Transverse colon (tissue), 4 donors: ENCODE results near the gene VPS13D. TPM values are rescaled to one million over a fixed set of nuclear protein-coding genes. Genes with fewer than 3 reads are reported as not detected.

ENCODE experiments used
- DNase-seq: peaks from one replicate; pipeline ENCODE4 v3.0.0-alpha.2; 2019
- H3K27ac ChIP-seq, 4 donors: fragments of 200-600 bp; sonication (generic); 2 replicates each; pipeline ENCODE4 v1.5.1; 2016 to 2018; ENCODE audit warnings: inconsistent platforms in 4 of 4
- H3K27me3 ChIP-seq: fragments of 200-600 bp; sonication (generic); 2 replicates; pipeline ENCODE4 v1.5.1; 2017; ENCODE audit warnings: inconsistent platforms
- H3K36me3 ChIP-seq, 4 donors: fragments of 200-600 bp; sonication (generic); 2 replicates each; pipeline ENCODE4 v1.5.1; 2017 to 2019; ENCODE audit warnings: inconsistent platforms in 4 of 4
- H3K4me1 ChIP-seq, 4 donors: fragments of 200-600 bp; sonication (generic); 2 replicates each; pipeline ENCODE4 v1.5.1; 2017 to 2020; ENCODE audit warnings: inconsistent platforms in 4 of 4
- H3K4me3 ChIP-seq, 4 donors: fragments of 200-600 bp; sonication (generic); 1 replicate in 1 of 4; 2 replicates in 3 of 4; pipeline versions ENCODE4 v1.5.1 to v1.6.1; 2017 to 2019; ENCODE audit warnings: inconsistent platforms in 4 of 4
- H3K9me3 ChIP-seq, 2 donors: fragments of 200-600 bp; sonication (generic); 2 replicates each; pipeline ENCODE4 v1.5.1; 2017 to 2019; ENCODE audit warnings: inconsistent platforms in 2 of 2
- CTCF ChIP-seq, 5 experiments: fragments of 200-600 bp in 3 of 5; fragments of 450-650 bp in 2 of 5; sonication (generic) in 3 of 5; IDR thresholded peaks; 1 replicate in 2 of 5; 2 replicates in 3 of 5; pipeline ENCODE4 v1.5.1; 2016 to 2017; ENCODE audit warnings: antibody characterized with exemption in 5 of 5, inconsistent platforms in 3 of 5, mild to moderate bottlenecking in 2 of 5, moderate library complexity in 1 of 5
- EP300 ChIP-seq: sonication (generic); formaldehyde crosslinking; IDR thresholded peaks from one replicate; pipeline ENCODE4 v1.6.1; 2017; ENCODE audit warnings: antibody characterized with exemption, low read depth
- POLR2A ChIP-seq: fragments of 450-650 bp; IDR thresholded peaks from one replicate; pipeline ENCODE4 v1.6.1; 2016; ENCODE audit warnings: antibody characterized with exemption, mild to moderate bottlenecking, moderate library complexity
- POLR2AphosphoS5 ChIP-seq, 3 donors: sonication (generic); formaldehyde crosslinking; IDR thresholded peaks; one replicate each; pipeline ENCODE4 v1.6.1; 2016; ENCODE audit warnings: antibody characterized with exemption in 3 of 3
- WGBS, 2 donors: methylation state at CpG; one replicate each; pipeline ENCODE4 v1.1.5; 2018; ENCODE audit warnings: low coverage in 1 of 2; 5-methylcytosine and 5-hydroxymethylcytosine counted together
- in situ Hi-C, 4 donors: fragments of 200-750 bp; cut with MboI; loops; one replicate each; pipeline versions ENCODE4 v1.15.0 to v1.15.1; 2017; ENCODE audit warnings: low sequenced_read_pairs in 3 of 4, low pct_ligation_motif_present in 1 of 4, low pct_unique_long_range_greater_than_20kb in 1 of 4
- intact Hi-C: fragments of 100-400 bp; cut with DNase I; formaldehyde crosslinking; loops from one replicate; pipeline ENCODE4 v1.15.1; 2023; ENCODE audit warnings: low total_unique reads
- total RNA-seq, 4 donors: library from RNA; depleted of rRNA; stranded (reverse); fragments of >200 nt; gene quantifications; one replicate each; pipeline ENCODE4 v1.1.0, GENCODE V29; 2016

Gene VPS13D
- total RNA-seq, 4 donors from 2014 or later, result 101 to 136 (median 116) TPM

- no peaks in the 10 kb centered on the region for H3K27me3 ChIP-seq
- no peaks in the 10 kb centered on the region for H3K36me3 ChIP-seq
- H3K4me1 ChIP-seq, result peaks cover 22 to 77% (median 51%) of the 10 kb centered on the region in 4 donors
- intact Hi-C loops, result no loop called here
- WGBS, 2 donors, result 91% methylated on average over 7 of the region's 7 CpGs; no CpG with 5 or more reads in 1 of the 2 donors
- in situ Hi-C loops, result no loop called here
- no peak overlapping the region for H3K4me3 ChIP-seq
- no peaks in the 10 kb centered on the region for H3K9me3 ChIP-seq
- no peak for DNase-seq
- H3K27ac ChIP-seq, result peak overlapping the region; percentile 80 to 87 (median 82)
- no peak for TF ChIP-seq CTCF (IDR thresholded peaks at IDR 0.05)
- TF ChIP-seq EP300, result no peak
- TF ChIP-seq POLR2A, result no peak
- TF ChIP-seq POLR2AphosphoS5 (IDR thresholded peaks at IDR 0.05), result no peak
These were observed 48.3 kb upstream of the VPS13D start for GRCh38 chr1:12181568-12181967.

GRCh38 chr1:12182410-12182984 lies 47.3 kb upstream of the VPS13D start:
- 55 to 59% methylated on average over 2 to 4 of the region's 4 CpGs for WGBS, 2 donors
- no peak for DNase-seq
- no peaks in the 10 kb centered on the region for H3K36me3 ChIP-seq
- H3K4me3 ChIP-seq, result no peak overlapping the region
- peak overlapping the region; percentile 80 to 87 (median 82) for H3K27ac ChIP-seq
- in situ Hi-C loops, result no loop called here
- H3K9me3 ChIP-seq, result no peaks in the 10 kb centered on the region
- H3K4me1 ChIP-seq, result peaks cover 22 to 73% (median 56%) of the 10 kb centered on the region in 4 donors
- H3K27me3 ChIP-seq, result no peaks in the 10 kb centered on the region
- no peak for TF ChIP-seq POLR2A
- no peak for TF ChIP-seq CTCF (IDR thresholded peaks at IDR 0.05)
- TF ChIP-seq POLR2AphosphoS5 (IDR thresholded peaks at IDR 0.05), result no peak
- no peak for TF ChIP-seq EP300
- intact Hi-C loops, result no loop called here

GRCh38 chr1:12183095-12183794 lies 46.6 kb upstream of the VPS13D start:
- Histone ChIP-seq H3K27ac (peak overlapping the region; percentile 80 to 87 (median 82)), H3K4me3 (no peak overlapping the region), H3K27me3 (no peaks in the 10 kb centered on the region), H3K4me1 (peaks cover 19 to 67% (median 52%) of the 10 kb centered on the region in 4 donors), H3K9me3 (no peaks in the 10 kb centered on the region), H3K36me3 (no peaks in the 10 kb centered on the region)
- in situ Hi-C loops, result no loop called here
- intact Hi-C loops, result no loop called here
- no peak for DNase-seq
- 82 to 100% methylated on average over 2 to 7 of the region's 7 CpGs for WGBS, 2 donors
- no peak for TF ChIP-seq POLR2AphosphoS5 (IDR thresholded peaks at IDR 0.05)
- no peak for TF ChIP-seq CTCF (IDR thresholded peaks at IDR 0.05)
- no peak for TF ChIP-seq POLR2A
- no peak for TF ChIP-seq EP300

GRCh38 chr1:12184008-12184681 lies 45.7 kb upstream of the VPS13D start:
- Histone ChIP-seq H3K4me3 (peak overlapping the region in 2 of 4 donors; percentile 0 to 3), H3K4me1 (peaks cover 13 to 67% (median 49%) of the 10 kb centered on the region in 4 donors)

More at GRCh38 chr1:12184008-12184681, 45.7 kb upstream of the VPS13D start:
- TF ChIP-seq EP300, result peak; percentile 16
- TF ChIP-seq POLR2A, result peak; percentile 27
- peak; percentile 48 to 76 (median 69) for TF ChIP-seq POLR2AphosphoS5 (IDR thresholded peaks at IDR 0.05)
- peak in 2 of 5 experiments; percentile 9 for TF ChIP-seq CTCF (IDR thresholded peaks at IDR 0.05)
- WGBS, 2 donors, result 25 to 60% methylated on average over 1 to 6 of the region's 10 CpGs
- Histone ChIP-seq H3K36me3 (no peaks in the 10 kb centered on the region), H3K27ac (peak overlapping the region; percentile 80 to 87 (median 82)), H3K27me3 (no peaks in the 10 kb centered on the region), H3K9me3 (no peaks in the 10 kb centered on the region)
- in situ Hi-C loops, result no loop called here
- intact Hi-C loops, result no loop called here
- peak; percentile 73 for DNase-seq
